GM20000 (cell line): ENCODE data around the gene SHF.
A peak's percentile ranks its signal among the peaks of the same experiment; 100 is the strongest.

Experiments used
- DNase-seq: peaks from one replicate; pipeline ENCODE4 v3.0.0; 2012; ENCODE audit warnings: low spot score
- TF ChIP-seq, protein P1 (sequence below): IDR thresholded peaks from 2 replicates; pipeline ENCODE4 v1.5.1; 2012; ENCODE audit warnings: mild to moderate bottlenecking, control low read depth; ENCODE audit errors: extremely low read depth, missing control alignments

SHF gene

GRCh38 chr15:45197512-45197911, 9.7 kb upstream of the SHF start:
- DNase-seq: no peak
- TF ChIP-seq, protein P1, sequence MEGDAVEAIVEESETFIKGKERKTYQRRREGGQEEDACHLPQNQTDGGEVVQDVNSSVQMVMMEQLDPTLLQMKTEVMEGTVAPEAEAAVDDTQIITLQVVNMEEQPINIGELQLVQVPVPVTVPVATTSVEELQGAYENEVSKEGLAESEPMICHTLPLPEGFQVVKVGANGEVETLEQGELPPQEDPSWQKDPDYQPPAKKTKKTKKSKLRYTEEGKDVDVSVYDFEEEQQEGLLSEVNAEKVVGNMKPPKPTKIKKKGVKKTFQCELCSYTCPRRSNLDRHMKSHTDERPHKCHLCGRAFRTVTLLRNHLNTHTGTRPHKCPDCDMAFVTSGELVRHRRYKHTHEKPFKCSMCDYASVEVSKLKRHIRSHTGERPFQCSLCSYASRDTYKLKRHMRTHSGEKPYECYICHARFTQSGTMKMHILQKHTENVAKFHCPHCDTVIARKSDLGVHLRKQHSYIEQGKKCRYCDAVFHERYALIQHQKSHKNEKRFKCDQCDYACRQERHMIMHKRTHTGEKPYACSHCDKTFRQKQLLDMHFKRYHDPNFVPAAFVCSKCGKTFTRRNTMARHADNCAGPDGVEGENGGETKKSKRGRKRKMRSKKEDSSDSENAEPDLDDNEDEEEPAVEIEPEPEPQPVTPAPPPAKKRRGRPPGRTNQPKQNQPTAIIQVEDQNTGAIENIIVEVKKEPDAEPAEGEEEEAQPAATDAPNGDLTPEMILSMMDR: no peak

- DNase-seq: no peak
- TF ChIP-seq, protein P1: no peak
Measured at GRCh38 chr15:45187578-45187893, 230 bp downstream of the SHF start.

DNA sequence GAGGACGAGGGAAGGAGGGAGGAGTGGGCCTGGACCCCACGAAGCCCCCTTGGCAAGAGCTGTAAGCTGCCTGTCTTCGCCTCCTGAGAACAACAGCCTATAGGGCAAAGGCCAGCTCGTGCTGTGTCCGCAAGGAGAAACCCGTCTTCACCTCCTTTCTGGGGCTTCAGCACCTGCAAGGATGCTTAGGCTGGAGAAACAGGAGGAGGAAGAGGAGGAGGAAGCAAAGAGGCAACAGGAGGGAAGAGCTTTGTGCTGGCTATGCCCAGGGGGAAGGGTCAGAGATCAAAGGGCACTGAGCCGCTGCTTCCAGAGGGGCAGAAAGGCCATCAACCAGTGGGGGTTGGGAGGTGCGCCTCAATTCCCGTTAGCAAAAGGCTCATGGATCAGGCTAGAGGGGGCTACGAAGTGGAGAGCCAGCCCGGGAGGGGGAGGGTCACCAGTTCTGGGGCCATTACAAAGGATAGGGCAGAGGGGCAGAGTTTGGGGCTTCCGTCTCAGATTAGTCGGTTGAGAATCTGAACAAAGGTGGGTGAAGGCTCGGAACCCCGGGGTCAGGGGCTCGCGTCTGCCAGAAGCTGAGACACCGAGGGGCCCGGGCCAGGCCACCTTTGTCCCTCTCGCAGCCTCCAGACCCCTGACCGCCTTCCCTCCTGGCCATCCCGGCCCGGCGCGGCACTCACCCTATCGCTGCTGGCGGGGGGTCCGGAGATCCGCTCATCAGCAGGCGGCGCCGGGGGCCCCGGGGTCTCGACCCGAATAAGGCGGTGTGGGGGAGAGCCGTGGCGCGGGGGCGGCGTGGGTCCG, 792 bp downstream of the SHF start:
- DNase-seq: peak; percentile 45
- TF ChIP-seq, protein P1: no peak

- DNase-seq: no peak
- TF ChIP-seq, protein P1: no peak
Measured at GRCh38 chr15:45185903-45186770, 1.6 kb downstream of the SHF start.

GRCh38 chr15:45185069-45185779, 2.5 kb downstream of the SHF start:
- no peak for DNase-seq

GRCh38 chr15:45184562-45185041, 3.2 kb downstream of the SHF start:
- TF ChIP-seq, protein P1: no peak
- DNase-seq: no peak

More at GRCh38 chr15:45185069-45185779, 2.5 kb downstream of the SHF start:
- TF ChIP-seq, protein P1: no peak
